Stimulated activated naive B cell treated with anti-CD40 and anti-IgM and Interleukin-4, amounts not matched to agents 10 μg/mL and 1 μg/mL and 100 μg/mL, for 72 hours (primary cell): ENCODE results near the gene ARHGEF39.
A peak's percentile ranks its signal among the peaks of the same experiment; 100 is the strongest.
"Not testable (repeated sequence)": the region's sequence is repeated elsewhere in the genome, so short reads cannot be mapped to it uniquely, and the experiment has no call there.

Source experiments
- ATAC-seq, 2 donors: fragments of 150-1000 bp; cut with Tn5 transposase; replicated peaks; 2 replicates each; pipeline ENCODE4 v1.10.0; 2021; ENCODE audit warnings: moderate library complexity in 1 of 2
- DNase-seq: peaks from one replicate; pipeline ENCODE4 v3.0.0; 2021
- H3K27ac Mint-ChIP-seq: one replicate; pipeline ENCODE4 v1.8.0; 2022; ENCODE audit warnings: mild to moderate bottlenecking, mixed read lengths
- H3K27me3 Mint-ChIP-seq, 2 donors: one replicate each; pipeline ENCODE4 v1.8.0; 2022; ENCODE audit warnings: mixed read lengths in 2 of 2
- H3K36me3 Mint-ChIP-seq, 2 donors: one replicate each; pipeline ENCODE4 v1.8.0; 2022; ENCODE audit warnings: mixed read lengths in 2 of 2, mild to moderate bottlenecking in 1 of 2
- H3K4me1 Mint-ChIP-seq, 2 donors: one replicate each; pipeline ENCODE4 v1.8.0; 2022; ENCODE audit warnings: mixed read lengths in 2 of 2, mild to moderate bottlenecking in 1 of 2
- H3K4me3 Mint-ChIP-seq, 2 donors: one replicate each; pipeline ENCODE4 v1.8.0; 2022; ENCODE audit warnings: mild to moderate bottlenecking in 2 of 2, mixed read lengths in 2 of 2, moderate library complexity in 1 of 2
- H3K9me3 Mint-ChIP-seq, 2 donors: one replicate each; pipeline ENCODE4 v1.8.0; 2022; ENCODE audit warnings: mixed read lengths in 2 of 2, mild to moderate bottlenecking in 1 of 2

ARHGEF39 gene

GRCh38 chr9:35641478-35641877 lies 23.5 kb downstream of the ARHGEF39 start:
- DNase-seq, ATAC-seq, H3K27me3 Mint-ChIP-seq: not testable (repeated sequence)
- H3K9me3 Mint-ChIP-seq, result peaks cover 8 to 14% of the 10 kb centered on the region in 2 donors
- peaks cover 64 to 91% of the 10 kb centered on the region in 2 donors for H3K4me1 Mint-ChIP-seq
- H3K36me3 Mint-ChIP-seq, result peaks cover 31 to 35% of the 10 kb centered on the region in 2 donors
- H3K27ac Mint-ChIP-seq, result peak overlapping the region; percentile 91
- H3K4me3 Mint-ChIP-seq, result peak overlapping the region in 1 of 2 donors; percentile 37

- not testable (repeated sequence) for H3K27me3 Mint-ChIP-seq, ATAC-seq, DNase-seq
- Mint-ChIP-seq H3K9me3 (peaks cover 8 to 14% of the 10 kb centered on the region in 2 donors), H3K27ac (peak overlapping the region; percentile 84), H3K4me1 (peaks cover 68 to 91% of the 10 kb centered on the region in 2 donors), H3K36me3 (peaks cover 27 to 35% of the 10 kb centered on the region in 2 donors), H3K4me3 (peak overlapping the region; percentile 55 to 62)
Measured at GRCh38 chr9:35640431-35640830, 24.6 kb downstream of the ARHGEF39 start.

GRCh38 chr9:35639631-35640030 lies 25.4 kb downstream of the ARHGEF39 start:
- DNase-seq, result no peak
- H3K36me3 Mint-ChIP-seq, result peaks cover 25 to 33% of the 10 kb centered on the region in 2 donors
- H3K27me3 Mint-ChIP-seq, result no peaks in the 10 kb centered on the region
- peaks cover 72 to 91% of the 10 kb centered on the region in 2 donors for H3K4me1 Mint-ChIP-seq
- ATAC-seq, result no peak
- H3K9me3 Mint-ChIP-seq, result peaks cover 8 to 14% of the 10 kb centered on the region in 2 donors
- H3K27ac Mint-ChIP-seq, result peak overlapping the region; percentile 90
- peak overlapping the region; percentile 46 to 63 for H3K4me3 Mint-ChIP-seq

GRCh38 chr9:35639225-35639624 lies 25.8 kb downstream of the ARHGEF39 start:
- peaks cover 71 to 91% of the 10 kb centered on the region in 2 donors for H3K4me1 Mint-ChIP-seq
- not testable (repeated sequence) for DNase-seq, H3K27me3 Mint-ChIP-seq
- peaks cover 24 to 31% of the 10 kb centered on the region in 2 donors for H3K36me3 Mint-ChIP-seq
- H3K27ac Mint-ChIP-seq, result peak overlapping the region; percentile 90
- peaks cover 8 to 14% of the 10 kb centered on the region in 2 donors for H3K9me3 Mint-ChIP-seq
- peak overlapping the region; percentile 46 to 63 for H3K4me3 Mint-ChIP-seq
- peak; percentile 18 to 33 for ATAC-seq

GRCh38 chr9:35638751-35639150 lies 26.2 kb downstream of the ARHGEF39 start:
- DNase-seq, ATAC-seq, H3K27me3 Mint-ChIP-seq, H3K4me3 Mint-ChIP-seq: not testable (repeated sequence)
- H3K4me1 Mint-ChIP-seq, result peaks cover 73 to 92% of the 10 kb centered on the region in 2 donors
- H3K9me3 Mint-ChIP-seq, result peaks cover 8 to 14% of the 10 kb centered on the region in 2 donors
- H3K36me3 Mint-ChIP-seq, result peaks cover 24 to 31% of the 10 kb centered on the region in 2 donors
- H3K27ac Mint-ChIP-seq, result peak overlapping the region; percentile 90

- H3K9me3 Mint-ChIP-seq, result peaks cover 6 to 14% of the 10 kb centered on the region in 2 donors
- not testable (repeated sequence) for DNase-seq, H3K27me3 Mint-ChIP-seq, ATAC-seq
- H3K27ac Mint-ChIP-seq, result peak overlapping the region; percentile 90
- peaks cover 20 to 26% of the 10 kb centered on the region in 2 donors for H3K36me3 Mint-ChIP-seq
- peaks cover 69 to 88% of the 10 kb centered on the region in 2 donors for H3K4me1 Mint-ChIP-seq
- peak overlapping the region; percentile 37 to 53 for H3K4me3 Mint-ChIP-seq
Measured at GRCh38 chr9:35637427-35637955, 27.5 kb downstream of the ARHGEF39 start.

- Mint-ChIP-seq H3K27ac (peak overlapping the region; percentile 90), H3K4me1 (peaks cover 64 to 84% of the 10 kb centered on the region in 2 donors), H3K4me3 (peak overlapping the region; percentile 5 to 37), H3K36me3 (peaks cover 20 to 26% of the 10 kb centered on the region in 2 donors), H3K9me3 (peaks cover 6 to 14% of the 10 kb centered on the region in 2 donors)
- not testable (repeated sequence) for DNase-seq, H3K27me3 Mint-ChIP-seq, ATAC-seq
Measured at GRCh38 chr9:35636877-35637246, 28.1 kb downstream of the ARHGEF39 start.

- no peaks in the 10 kb centered on the region for H3K27me3 Mint-ChIP-seq
- ATAC-seq (peak; percentile 55 to 65), DNase-seq (no peak)
- H3K4me3 Mint-ChIP-seq, result peak overlapping the region; percentile 36 to 63
- H3K27ac Mint-ChIP-seq, result peak overlapping the region; percentile 90
- H3K36me3 Mint-ChIP-seq, result peaks cover 20 to 26% of the 10 kb centered on the region in 2 donors
- H3K4me1 Mint-ChIP-seq, result peaks cover 58 to 78% of the 10 kb centered on the region in 2 donors
- H3K9me3 Mint-ChIP-seq, result peaks cover 6 to 14% of the 10 kb centered on the region in 2 donors
Measured at GRCh38 chr9:35636135-35636876, 28.7 kb downstream of the ARHGEF39 start.

GRCh38 chr9:35635730-35636129 lies 29.3 kb downstream of the ARHGEF39 start:
- peak overlapping the region; percentile 90 for H3K27ac Mint-ChIP-seq

GRCh38 chr9:35629597-35629996 lies 35.4 kb downstream of the ARHGEF39 start:
- no peak for DNase-seq
- H3K27me3 Mint-ChIP-seq, result no peaks in the 10 kb centered on the region
- peaks cover 0 to 2% of the 10 kb centered on the region in 2 donors for H3K9me3 Mint-ChIP-seq
- peaks cover 0 to 2% of the 10 kb centered on the region in 2 donors for H3K36me3 Mint-ChIP-seq
- peaks cover 36 to 69% of the 10 kb centered on the region in 2 donors for H3K4me1 Mint-ChIP-seq
- H3K27ac Mint-ChIP-seq, result peak overlapping the region; percentile 5
- H3K4me3 Mint-ChIP-seq, result no peak overlapping the region
- ATAC-seq, result no peak

More at GRCh38 chr9:35635730-35636129, 29.3 kb downstream of the ARHGEF39 start:
- no peak for DNase-seq
- Mint-ChIP-seq H3K9me3 (peaks cover 6 to 14% of the 10 kb centered on the region in 2 donors), H3K4me1 (peaks cover 53 to 72% of the 10 kb centered on the region in 2 donors), H3K36me3 (peaks cover 16 to 21% of the 10 kb centered on the region in 2 donors), H3K4me3 (peak overlapping the region; percentile 36 to 63), H3K27me3 (no peaks in the 10 kb centered on the region)
- no peak for ATAC-seq

- no peak for DNase-seq
- Mint-ChIP-seq H3K4me3 (no peak overlapping the region), H3K9me3 (peaks cover 0 to 2% of the 10 kb centered on the region in 2 donors), H3K4me1 (peaks cover 30 to 60% of the 10 kb centered on the region in 2 donors), H3K36me3 (peaks cover 0 to 2% of the 10 kb centered on the region in 2 donors), H3K27me3 (no peaks in the 10 kb centered on the region), H3K27ac (peak overlapping the region; percentile 89)
- no peak for ATAC-seq
Measured at GRCh38 chr9:35628389-35628991, 36.5 kb downstream of the ARHGEF39 start.

- peak overlapping the region; percentile 89 for H3K27ac Mint-ChIP-seq
- peak; percentile 93 to 94 for ATAC-seq
- peak overlapping the region; percentile 57 to 58 for H3K4me3 Mint-ChIP-seq
- peaks cover 28 to 61% of the 10 kb centered on the region in 2 donors for H3K4me1 Mint-ChIP-seq
- H3K36me3 Mint-ChIP-seq, result peaks cover 0 to 2% of the 10 kb centered on the region in 2 donors
- H3K9me3 Mint-ChIP-seq, result peaks cover 0 to 2% of the 10 kb centered on the region in 2 donors
- no peak for DNase-seq
- H3K27me3 Mint-ChIP-seq, result no peaks in the 10 kb centered on the region
Measured at GRCh38 chr9:35627575-35627974, 37.4 kb downstream of the ARHGEF39 start.

- DNase-seq (peak; percentile 82), ATAC-seq (peak; percentile 69 to 75)
- H3K27me3 Mint-ChIP-seq, result no peaks in the 10 kb centered on the region
- H3K27ac Mint-ChIP-seq, result peak overlapping the region; percentile 99
- peaks cover 32 to 36% of the 10 kb centered on the region in 2 donors for H3K36me3 Mint-ChIP-seq
- peaks cover 66 to 87% of the 10 kb centered on the region in 2 donors for H3K4me1 Mint-ChIP-seq
- H3K4me3 Mint-ChIP-seq, result peak overlapping the region; percentile 91 to 96
- no peaks in the 10 kb centered on the region for H3K9me3 Mint-ChIP-seq
Measured at GRCh38 chr9:35619800-35620158, 45.2 kb downstream of the ARHGEF39 start.
